AG04449 (cell line): ENCODE data around the gene USP24.

Source experiments
- CTCF ChIA-PET: fragments of 350-600 bp; formaldehyde crosslinking; extraction: SDS; loops from one replicate; lab custom pipeline; 2021; ENCODE audit warnings: antibody characterized with exemption; lab: Yijun Ruan, JAX
- POLR2A ChIA-PET: fragments of 400-600, 350-600 bp; formaldehyde crosslinking; extraction: SDS; loops from one replicate; lab custom pipeline; 2020; ENCODE audit warnings: antibody characterized with exemption, inconsistent platforms; lab: Yijun Ruan, JAX
- DNase-seq: peaks from one replicate; pipeline ENCODE4 v3.0.0-alpha.2; 2010; ENCODE audit warnings: low read depth, low spot score
- H3K4me3 ChIP-seq: 2 replicates; pipeline ENCODE4 v1.5.1; 2011; ENCODE audit warnings: low read depth, mild to moderate bottlenecking, control low read depth, low read length
- CTCF ChIP-seq: IDR thresholded peaks from one replicate; pipeline ENCODE4 v1.5.1; 2011; ENCODE audit warnings: mild to moderate bottlenecking, moderate library complexity, low read length, control low read depth, inconsistent platforms; ENCODE audit not compliant: insufficient read depth; ENCODE audit errors: missing control alignments

USP24 gene

GRCh38 chr1:55052221-55053142, 162.7 kb downstream of the USP24 start:
- ChIA-PET CTCF (interaction anchor here (1.3 kb wide), 1 partner anchor 107 kb away, joined by 4 read pairs; no protein-coding TSS in a partner anchor), POLR2A (no interaction called here)
- H3K4me3 ChIP-seq: no peak overlapping the region
- TF ChIP-seq CTCF: no peak
- no peak for DNase-seq

GRCh38 chr1:55051621-55052020, 163.5 kb downstream of the USP24 start:
- H3K4me3 ChIP-seq: no peak overlapping the region
- DNase-seq: no peak
- POLR2A ChIA-PET: no interaction called here
- no peak for TF ChIP-seq CTCF
- CTCF ChIA-PET: interaction anchor here (0.6 to 1.3 kb wide), 2 partner anchors 78 to 107 kb away, joined by 3 to 4 read pairs; no protein-coding TSS in a partner anchor

GRCh38 chr1:55051169-55051568, 164.0 kb downstream of the USP24 start:
- POLR2A ChIA-PET: no interaction called here
- no peak overlapping the region for H3K4me3 ChIP-seq
- CTCF ChIA-PET: interaction anchor here (0.6 to 1.3 kb wide), 2 partner anchors 78 to 106 kb away, joined by 3 to 4 read pairs; no protein-coding TSS in a partner anchor
- no peak for DNase-seq
- TF ChIP-seq CTCF: no peak

GRCh38 chr1:55050283-55050682, 164.9 kb downstream of the USP24 start:
- TF ChIP-seq CTCF: no peak
- DNase-seq: no peak
- POLR2A ChIA-PET: no interaction called here
- H3K4me3 ChIP-seq: no peak overlapping the region
- CTCF ChIA-PET: interaction anchor here (1.2 to 2.0 kb wide), 4 partner anchors 10 to 105 kb away, joined by 3 to 9 read pairs (median 5); no protein-coding TSS in a partner anchor

GRCh38 chr1:55049914-55050278, 165.3 kb downstream of the USP24 start:
- TF ChIP-seq CTCF: no peak
- ChIA-PET CTCF (interaction anchor here (1.2 to 2.0 kb wide), 4 partner anchors 9 to 105 kb away, joined by 3 to 9 read pairs (median 5); no protein-coding TSS in a partner anchor), POLR2A (no interaction called here)

More at GRCh38 chr1:55049914-55050278, 165.3 kb downstream of the USP24 start:
- no peak for DNase-seq
- H3K4me3 ChIP-seq: no peak overlapping the region
